HG03520 (cell line): ENCODE data around the gene PAPPA2.
"Not testable (repeated sequence)": the region's sequence is repeated elsewhere in the genome, so short reads cannot be mapped to it uniquely, and the experiment has no call there.

Experiments
- ATAC-seq: cut with Tn5 transposase; IDR thresholded peaks from one replicate; pipeline ENCODE4 v1.9.1; 2021; ENCODE audit warnings: mild to moderate bottlenecking, moderate library complexity; ENCODE audit not compliant: unreplicated experiment

Gene PAPPA2

DNA sequence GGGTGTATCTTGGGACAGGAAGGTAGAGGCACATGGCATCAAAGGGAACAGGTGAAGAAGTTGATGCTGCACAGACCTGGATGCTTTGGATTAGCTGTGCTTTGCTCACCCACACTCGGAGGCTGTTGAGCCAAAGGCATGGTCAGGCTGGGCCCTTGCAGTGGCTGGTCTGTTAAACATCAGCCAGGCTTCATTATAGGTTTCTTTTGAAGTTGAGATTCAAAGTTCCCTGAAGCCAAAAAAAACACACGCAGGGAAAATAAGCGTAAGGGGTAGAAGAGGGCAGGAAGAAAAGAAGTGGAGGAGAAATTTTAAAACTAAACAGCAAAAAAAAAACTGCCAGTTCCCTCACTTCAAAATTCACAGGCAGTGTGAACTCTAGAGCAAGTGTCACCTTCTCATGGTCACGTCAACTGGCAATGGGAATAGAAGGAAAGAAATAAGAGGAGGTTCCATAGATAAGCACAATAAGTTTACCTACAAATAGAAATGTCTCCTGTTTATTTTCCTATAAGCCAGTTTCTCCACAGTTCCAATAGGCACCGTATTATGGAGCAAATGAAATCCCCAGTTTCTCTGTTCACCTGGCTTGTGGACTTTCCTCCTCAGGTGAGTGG, 139.5 kb downstream of the PAPPA2 start:
- no peak for ATAC-seq

DNA sequence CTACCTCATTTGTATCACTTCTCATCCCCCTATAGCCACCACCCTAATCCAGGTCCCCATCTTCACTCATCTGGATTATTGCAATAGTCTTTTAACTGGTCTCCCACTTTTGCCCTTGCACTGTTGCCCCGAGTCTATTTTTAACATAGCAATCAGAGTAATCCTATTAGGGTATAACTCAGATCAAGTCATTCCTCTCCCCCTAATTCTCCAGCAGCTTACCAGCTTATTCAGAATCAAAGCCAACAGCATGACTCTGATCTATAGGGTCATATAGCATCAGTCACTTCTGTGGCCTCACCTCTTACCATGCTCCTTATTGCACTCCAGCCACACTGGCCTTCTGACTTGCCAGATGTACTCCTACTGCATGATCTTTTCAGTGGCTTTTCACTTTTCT, 140.7 kb downstream of the PAPPA2 start:
- ATAC-seq = no peak

DNA sequence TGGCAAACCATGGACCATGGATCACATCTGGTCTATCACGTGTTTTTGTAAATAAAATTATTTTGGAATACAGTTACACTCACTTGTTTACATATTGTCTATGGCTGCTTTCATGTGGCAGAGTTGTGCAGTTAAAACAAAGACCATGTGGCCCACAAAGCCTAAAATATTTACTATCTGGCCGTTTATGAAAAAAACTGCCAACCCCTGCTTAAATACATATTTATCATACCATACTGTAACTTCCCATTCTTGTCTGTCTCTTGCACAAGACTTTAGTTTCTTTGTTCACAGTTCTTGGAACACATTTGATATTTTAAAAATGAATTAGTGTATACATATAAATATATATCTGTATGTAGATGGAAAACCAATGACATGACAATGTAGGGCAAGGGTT, 141.5 kb downstream of the PAPPA2 start:
- ATAC-seq = no peak

DNA sequence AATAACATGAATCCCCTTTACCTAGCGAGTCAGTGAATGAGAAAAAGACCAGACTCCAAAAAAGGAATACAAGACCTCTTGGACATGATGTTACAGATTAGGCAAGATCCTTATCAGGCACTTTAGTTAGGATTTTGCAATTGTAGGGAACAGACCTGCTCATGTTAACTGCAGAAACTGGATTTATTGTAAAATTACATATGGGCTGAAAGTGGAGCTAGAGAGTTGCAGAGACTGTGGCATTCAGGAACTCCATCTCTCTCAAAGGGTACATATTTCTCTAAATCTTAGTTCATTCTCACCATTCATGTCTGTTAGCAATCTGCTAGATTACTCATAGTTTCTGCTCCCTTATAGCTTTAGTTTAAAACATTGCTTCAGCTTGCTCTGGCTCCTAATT, 142.2 kb downstream of the PAPPA2 start:
- no peak for ATAC-seq

DNA sequence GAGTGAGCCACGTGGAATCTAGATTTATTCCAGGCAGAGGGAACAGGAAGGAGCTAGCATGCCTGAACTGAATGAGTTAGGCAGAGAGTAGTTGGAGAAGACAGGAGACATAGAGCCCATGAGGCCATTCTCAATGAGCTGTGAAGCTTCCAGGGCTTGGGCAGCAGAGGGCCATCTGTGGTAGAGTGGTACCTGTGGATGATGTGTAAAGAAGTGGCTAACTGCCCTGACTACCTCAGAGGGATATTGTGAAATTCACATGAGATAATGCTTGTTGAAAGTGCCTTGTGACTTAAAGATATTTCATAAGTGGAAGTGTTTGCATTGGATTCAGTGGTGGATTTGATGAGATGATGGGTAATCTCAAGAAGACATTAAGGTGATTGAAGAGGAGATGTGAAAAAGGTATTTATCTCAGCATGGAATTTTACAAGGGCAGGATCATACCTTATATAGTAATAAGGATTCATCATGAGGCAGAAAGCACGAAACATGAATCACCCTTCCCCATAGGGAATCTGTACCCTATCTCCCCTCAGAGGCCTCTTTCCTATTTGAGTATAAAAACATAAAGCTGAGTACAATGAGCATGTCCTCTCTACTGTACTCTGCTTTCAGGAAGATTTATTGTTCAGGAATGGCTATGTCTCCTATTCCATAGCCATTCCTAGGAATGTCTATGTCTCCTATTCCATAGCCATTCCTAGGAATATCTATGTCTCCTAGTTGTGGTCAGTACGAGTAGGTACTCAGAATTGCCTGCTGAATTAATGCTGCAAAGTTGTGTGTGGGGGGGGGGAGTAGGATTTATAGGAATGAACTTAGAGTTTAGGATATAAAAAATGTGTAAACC, 146.8 kb downstream of the PAPPA2 start:
- ATAC-seq = no peak

DNA sequence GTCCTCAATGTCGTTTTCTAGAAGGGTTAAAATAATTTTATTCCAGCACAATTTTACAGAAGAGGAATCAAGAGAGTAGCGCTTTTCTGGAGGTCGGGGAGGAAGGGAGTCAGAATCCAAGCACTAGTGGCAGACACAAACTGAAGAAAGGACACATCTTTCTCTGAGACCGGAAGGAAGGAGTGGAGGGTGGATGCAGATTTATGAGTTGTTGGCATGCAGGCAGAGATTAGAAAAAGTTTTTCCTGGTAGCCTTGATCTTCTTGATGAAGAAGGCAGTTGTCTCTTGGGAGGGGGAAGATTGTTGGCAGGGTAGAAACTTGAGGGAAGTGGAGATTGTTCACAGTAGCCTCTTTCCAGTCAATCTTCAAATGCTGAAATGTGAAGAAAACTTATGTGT, 149.8 kb downstream of the PAPPA2 start:
- no peak for ATAC-seq

DNA sequence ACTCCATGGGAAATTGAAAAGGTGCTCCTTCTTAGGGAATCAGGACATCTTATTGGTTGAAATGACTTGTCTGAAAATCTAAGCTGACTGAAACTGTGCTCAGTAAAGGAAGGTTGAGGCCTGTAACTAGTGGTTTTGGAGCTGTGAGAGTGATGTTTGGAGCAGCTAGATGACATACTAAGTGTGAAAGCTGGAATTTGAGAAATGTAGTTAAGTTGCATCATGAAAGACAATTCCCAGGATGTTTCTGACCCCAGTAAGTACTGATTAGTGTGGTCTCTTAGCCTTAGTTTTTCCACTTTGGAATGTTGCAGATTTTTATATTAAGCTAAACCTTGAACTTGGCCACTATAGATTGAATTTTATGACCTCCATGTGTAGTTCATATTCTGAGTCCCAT, 154.9 kb downstream of the PAPPA2 start:
- ATAC-seq = no peak

DNA sequence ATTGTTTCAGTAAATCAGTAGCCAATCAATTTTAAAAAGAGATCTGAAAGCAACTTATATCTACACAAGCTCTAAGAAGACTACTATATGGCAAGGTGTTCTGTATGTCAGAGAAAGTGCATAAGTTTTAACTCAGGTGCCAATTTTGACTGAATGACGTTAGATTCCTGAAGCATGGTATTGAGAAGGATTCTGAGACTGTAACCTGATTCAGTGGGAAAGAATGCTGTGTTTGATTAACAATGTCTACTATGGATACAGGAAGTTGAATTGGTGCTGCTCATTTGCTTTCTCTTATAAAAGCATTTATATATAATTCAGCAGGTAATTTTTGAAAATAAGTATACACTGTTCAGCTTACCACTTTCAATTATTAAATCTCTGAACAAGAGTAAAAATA, 156.3 kb downstream of the PAPPA2 start:
- no peak for ATAC-seq

DNA sequence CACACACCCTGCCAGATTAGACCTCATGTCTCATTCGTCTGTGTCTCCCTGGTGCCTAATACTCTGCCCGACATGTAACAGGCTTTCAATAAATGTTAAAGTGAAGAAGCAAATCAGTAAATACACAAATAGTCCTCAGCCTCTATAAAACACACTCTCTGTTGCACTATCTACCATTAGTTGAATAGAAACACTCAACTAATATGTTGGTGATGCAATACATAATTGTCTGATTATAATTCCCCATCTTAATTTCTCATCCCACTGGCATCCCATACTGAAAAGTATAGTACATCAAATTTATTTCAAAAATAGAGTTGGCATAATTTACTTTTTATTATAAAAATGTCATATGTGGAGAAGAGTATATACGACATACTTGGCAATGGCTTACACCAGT, 162.4 kb downstream of the PAPPA2 start:
- no peak for ATAC-seq

DNA sequence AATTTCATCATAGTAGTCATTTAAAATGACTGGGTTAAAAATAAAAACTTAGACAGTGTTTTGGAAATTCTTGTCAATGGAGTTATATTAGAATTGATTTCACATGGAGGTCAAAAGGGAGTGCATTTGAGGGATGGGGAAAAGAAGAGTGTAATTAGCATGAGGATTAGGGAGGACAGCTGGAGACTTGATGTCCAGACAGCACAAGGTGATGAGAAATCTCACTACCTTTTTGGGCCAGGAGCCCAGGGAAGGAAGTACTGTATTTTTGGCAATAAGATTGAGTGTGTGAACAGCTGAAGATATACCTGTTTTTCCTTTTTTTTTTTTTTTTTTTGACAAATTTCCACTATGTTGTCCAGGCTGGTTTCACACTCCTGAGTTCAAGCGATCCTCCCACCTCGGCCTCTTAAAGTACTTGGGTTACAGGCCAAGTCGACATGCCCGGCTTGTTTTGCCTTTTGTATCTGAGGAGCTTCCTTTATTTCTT, 163.6 kb downstream of the PAPPA2 start:
- ATAC-seq = no peak

DNA sequence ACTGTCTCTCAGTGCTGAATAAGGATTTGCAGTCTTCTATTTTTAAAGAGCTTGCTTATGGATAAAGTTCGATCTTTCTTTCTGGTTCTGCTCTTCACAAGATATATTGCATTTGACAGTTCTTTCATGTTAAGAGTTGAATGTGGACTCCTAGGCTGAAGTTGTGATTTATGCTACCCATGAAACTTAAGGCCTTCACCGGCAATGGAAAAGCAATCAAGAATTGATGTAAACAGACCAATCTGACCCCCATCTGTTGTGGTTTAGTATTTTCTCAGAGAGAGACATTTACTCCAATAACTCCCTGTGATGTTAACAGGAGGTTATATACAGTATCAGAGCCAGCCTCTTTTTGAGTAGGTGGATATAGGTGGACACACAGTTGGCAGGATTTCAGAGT, 165.8 kb downstream of the PAPPA2 start:
- no peak for ATAC-seq

DNA sequence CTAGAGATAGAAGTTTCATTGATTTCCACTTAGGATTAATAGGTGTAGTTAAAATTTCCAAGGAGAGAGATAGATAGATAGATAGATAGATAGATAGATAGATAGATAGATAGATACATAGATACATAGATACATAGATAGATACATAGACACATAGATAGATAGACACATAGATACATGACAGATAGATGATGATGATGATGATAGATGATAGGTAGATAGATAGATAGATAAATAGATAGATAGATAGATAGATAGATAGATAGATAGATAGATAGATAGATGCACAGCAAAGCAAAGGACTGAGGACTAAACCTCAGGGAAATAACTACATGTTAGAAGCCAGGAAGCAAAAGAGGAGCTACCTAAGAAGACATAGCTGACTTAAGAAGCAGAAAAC, 171.8 kb downstream of the PAPPA2 start:
- ATAC-seq = not testable (repeated sequence)

DNA sequence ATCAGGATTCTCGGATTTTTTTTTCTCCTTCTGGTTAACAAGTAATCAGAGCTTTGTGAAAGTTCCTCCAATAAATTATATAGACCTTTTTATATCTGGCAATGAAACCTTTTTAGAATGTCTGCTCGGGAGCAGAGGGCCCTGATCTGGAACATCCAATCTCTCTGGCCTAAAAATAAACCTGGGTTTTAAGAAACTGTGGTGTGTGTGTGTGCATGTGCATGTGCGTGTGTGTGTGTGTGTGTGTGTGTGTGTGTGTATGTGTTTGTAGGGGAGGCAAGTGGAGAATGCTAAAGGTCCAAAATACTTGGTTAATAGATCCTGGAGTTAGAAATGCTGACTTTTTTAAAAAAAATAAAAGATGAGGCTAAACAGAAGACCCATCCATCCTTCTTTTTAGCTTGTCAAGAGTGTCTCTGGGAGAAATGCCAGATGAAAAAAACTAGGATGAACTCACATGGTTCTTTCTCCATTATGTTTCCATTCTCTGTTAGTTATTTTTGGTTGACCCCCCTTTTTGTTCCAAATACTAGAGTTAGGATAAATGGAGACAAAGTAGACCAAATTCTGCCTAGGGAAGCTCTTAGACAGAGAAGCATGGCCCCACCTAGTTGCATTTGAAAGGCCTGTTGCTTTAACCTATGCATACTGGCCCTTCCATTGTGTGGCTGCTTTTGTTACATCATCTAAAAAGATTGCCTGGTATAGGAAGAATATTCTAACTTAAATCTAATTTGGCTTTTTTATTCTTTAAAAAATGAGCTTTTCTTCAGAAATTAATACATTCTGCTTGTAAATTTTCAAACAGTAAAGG, 175.9 kb downstream of the PAPPA2 start:
- ATAC-seq = no peak

DNA sequence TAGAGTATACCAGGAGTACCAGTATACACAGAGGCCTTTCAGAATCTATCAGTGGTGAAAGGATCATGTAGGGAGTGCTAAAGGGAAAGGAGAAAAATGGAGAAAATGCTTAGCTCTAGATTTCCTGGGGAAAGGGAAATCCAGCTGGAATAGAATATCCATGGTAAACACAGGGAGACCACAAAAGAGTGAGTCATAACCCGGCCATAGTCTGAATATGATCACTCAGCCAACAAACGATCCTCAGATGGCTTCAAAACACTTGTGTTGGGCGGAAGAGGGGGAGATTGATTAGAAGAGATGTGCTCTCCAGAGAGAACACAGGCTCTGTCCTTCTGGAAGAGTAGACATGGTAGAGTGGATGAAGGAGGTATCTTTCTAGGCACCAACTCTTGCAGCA, 180.6 kb downstream of the PAPPA2 start:
- ATAC-seq = no peak

DNA sequence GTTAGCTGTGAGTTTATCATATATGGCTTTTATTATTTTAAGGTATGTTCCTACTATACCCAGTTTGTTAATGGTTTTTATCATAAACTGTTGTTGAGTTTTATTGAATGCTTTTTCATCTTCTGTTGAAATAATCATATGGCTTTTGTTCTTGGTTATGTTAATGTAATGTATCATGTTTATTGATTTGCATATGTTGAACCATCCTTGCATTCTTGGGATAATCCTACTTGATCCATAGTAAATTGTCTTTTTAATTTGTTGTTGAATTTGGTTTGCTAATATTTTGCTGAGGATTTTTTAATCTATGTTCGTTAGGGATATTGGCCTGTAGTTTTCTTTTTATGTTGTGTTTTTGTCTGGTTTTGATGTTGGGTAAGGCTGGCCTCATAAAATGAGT, 185.6 kb downstream of the PAPPA2 start:
- ATAC-seq = no peak

DNA sequence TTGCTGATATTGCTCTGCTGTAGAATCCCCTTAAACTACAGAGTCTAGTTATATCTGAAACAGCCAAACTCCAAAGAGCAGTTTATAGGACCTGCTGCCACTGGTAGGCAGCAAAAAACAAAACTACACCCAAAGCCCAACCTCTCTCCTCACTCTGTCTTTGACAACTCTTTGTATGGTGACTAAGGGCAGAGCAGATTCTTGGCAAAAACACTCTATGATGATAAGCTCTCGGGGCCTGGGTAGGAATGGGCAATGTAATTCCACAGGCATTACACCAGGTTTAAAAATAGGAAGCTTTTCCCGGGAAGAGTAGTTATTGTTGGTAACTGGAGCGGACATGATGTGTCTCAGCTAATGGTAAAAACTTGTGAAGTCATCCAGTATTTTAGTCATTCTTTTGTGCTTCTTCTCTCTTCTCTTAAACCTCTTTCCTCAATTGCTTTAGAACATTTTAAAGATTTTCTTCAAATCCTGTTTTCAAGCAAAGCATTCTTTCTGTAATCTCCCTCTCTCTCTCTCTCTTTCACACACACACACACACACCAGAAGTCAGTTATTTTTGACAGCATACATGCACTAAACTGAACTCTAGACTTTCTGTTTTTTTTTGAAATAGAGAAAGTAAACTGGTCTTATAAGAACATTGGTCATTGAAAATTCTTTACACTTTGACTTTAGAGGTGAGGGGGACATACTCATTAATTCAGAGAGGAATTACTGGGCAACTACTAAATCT, 193.5 kb downstream of the PAPPA2 start:
- ATAC-seq = no peak

DNA sequence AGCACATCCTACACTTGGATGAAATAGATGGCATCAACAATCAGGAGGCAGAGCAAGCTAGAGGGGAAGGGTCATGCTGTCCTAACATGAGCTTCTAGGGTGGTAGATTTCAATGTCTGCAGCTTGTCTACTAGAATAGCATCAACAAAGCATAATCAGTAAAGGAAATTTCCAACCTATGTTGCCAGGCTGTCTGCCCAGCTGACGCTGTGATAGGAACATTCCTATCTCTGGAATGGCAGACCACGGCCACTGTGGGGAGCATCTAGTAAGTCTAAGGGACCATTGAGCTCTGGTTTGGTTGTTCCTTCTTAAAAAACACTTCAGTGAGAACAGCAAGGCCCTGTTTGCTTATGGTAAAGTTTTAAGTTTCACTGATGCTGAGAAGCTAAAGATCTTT, 206.8 kb downstream of the PAPPA2 start:
- no peak for ATAC-seq

DNA sequence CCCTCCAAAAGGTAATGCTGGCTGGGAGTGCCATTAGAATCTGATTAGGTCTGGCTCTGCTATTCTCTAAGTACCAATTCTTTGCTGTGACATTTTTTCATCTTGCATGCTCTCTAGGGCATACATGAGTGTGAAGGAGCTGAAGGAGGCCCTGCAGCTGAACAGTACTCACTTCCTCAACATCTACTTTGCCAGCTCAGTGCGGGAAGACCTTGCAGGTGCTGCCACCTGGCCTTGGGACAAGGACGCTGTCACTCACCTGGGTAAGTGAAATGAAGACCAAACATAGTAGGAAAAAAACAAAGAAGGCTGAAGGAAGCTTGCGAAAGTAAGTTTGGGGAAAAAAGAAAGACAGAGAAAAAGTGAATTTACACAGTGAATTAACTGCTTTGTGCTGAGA, 207.9 kb downstream of the PAPPA2 start:
- ATAC-seq = no peak

DNA sequence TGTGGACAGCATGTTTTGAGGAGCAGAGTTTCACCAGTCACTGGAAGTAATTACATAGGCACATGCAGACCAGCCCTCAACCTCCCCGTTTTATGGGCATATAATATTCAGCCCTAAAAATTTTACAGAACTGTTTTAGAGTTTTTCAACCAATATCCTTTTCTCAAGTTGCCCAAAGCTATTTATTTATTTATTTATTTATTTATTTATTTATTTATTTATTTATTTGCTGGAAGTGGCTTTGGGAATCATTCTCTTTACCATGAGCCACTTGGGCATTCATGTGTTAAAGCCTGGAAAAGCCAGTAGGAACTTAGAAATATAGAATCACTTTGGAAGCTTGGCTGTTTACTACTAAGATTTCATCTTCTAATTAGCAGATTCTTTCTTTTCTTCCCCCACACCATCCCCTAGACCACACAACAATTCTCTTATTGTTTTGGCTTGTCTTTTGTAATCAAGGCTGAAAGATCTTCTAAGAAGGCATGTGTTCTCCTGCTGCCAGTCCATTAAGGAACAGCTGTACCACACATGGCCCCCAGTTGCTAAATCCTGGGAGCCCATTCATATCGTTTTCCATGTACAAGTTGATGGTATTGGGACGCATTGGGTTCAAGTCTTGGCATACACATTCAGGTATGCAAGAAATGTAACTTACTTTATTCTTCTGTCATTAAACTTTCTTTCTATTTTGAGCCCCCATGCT, 220.0 kb downstream of the PAPPA2 start:
- no peak for ATAC-seq
